HL-60 (cell line): Measurements from ENCODE around the gene PCIF1.

ENCODE experiments used
- DNase-seq, 2 experiments: peaks; one replicate each; pipeline ENCODE4 v3.0.0-alpha.2; 2010 to 2020; ENCODE audit warnings: low read depth in 1 of 2, low spot score in 1 of 2
- H3K27ac ChIP-seq: fragments of 250-450 bp; sonication (Bioruptor Pico); replicated peaks from 2 replicates; pipeline ENCODE4 v1.5.1; 2020; ENCODE audit warnings: mild to moderate bottlenecking, moderate library complexity
- H3K27me3 ChIP-seq: fragments of 250-450 bp; sonication (Bioruptor Pico); 2 replicates; pipeline ENCODE4 v1.5.1; 2021; ENCODE audit warnings: mild to moderate bottlenecking, moderate library complexity; ENCODE audit not compliant: insufficient read depth, poor library complexity, severe bottlenecking
- H3K4me3 ChIP-seq: replicated peaks from 2 replicates; pipeline ENCODE4 v1.5.1; 2011; ENCODE audit warnings: mild to moderate bottlenecking, control low read depth, low read length; ENCODE audit not compliant: insufficient read depth
- GABPA ChIP-seq: IDR thresholded peaks from 2 replicates; pipeline ENCODE4 v1.6.1; 2012; ENCODE audit warnings: low read depth
- POLR2AphosphoS5 ChIP-seq: IDR thresholded peaks from 2 replicates; pipeline ENCODE4 v1.6.1; 2012; ENCODE audit warnings: low read depth
- REST ChIP-seq: IDR thresholded peaks from 2 replicates; pipeline ENCODE4 v1.6.1; 2012; ENCODE audit warnings: low read depth; ENCODE audit not compliant: insufficient replicate concordance
- SPI1 ChIP-seq: IDR thresholded peaks from 2 replicates; pipeline ENCODE4 v1.6.1; 2012; ENCODE audit warnings: low read depth, mild to moderate bottlenecking, borderline replicate concordance
- TF ChIP-seq, protein P1 (sequence below): IDR thresholded peaks from one replicate; pipeline ENCODE4 v1.5.1; 2011; ENCODE audit warnings: low read length, control low read depth, inconsistent platforms; ENCODE audit not compliant: insufficient read depth

The PCIF1 gene

DNA sequence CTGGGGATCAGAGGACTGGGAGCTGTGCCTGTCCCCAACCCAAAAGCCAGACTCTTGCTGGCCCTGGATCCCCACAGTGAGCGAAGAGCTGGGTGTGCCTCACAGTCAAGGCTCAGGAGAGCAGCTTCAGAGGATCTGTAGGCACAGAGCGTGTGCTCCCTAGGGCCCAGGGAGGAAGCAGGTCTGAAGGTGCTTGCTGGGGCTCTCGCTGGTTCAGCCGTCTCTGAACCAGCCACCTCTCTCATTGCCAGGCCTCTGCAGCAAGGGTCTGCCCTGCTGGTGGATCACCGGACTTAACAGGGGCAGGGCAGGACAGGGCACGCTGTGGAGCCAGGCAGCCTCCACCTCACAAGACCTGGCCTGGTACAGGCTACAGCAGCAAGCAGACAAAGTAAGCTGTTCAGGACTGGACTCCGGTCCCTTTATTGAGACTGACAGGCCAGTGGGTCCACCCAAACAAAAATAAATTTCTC lies 13.8 kb downstream of the PCIF1 start:
- DNase-seq, result no peak
- H3K27ac ChIP-seq, result no peak overlapping the region
- no peaks in the 10 kb centered on the region for H3K27me3 ChIP-seq
- H3K4me3 ChIP-seq, result no peak overlapping the region
- TF ChIP-seq, protein P1, sequence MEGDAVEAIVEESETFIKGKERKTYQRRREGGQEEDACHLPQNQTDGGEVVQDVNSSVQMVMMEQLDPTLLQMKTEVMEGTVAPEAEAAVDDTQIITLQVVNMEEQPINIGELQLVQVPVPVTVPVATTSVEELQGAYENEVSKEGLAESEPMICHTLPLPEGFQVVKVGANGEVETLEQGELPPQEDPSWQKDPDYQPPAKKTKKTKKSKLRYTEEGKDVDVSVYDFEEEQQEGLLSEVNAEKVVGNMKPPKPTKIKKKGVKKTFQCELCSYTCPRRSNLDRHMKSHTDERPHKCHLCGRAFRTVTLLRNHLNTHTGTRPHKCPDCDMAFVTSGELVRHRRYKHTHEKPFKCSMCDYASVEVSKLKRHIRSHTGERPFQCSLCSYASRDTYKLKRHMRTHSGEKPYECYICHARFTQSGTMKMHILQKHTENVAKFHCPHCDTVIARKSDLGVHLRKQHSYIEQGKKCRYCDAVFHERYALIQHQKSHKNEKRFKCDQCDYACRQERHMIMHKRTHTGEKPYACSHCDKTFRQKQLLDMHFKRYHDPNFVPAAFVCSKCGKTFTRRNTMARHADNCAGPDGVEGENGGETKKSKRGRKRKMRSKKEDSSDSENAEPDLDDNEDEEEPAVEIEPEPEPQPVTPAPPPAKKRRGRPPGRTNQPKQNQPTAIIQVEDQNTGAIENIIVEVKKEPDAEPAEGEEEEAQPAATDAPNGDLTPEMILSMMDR, result no peak
- no peak for TF ChIP-seq REST

DNA sequence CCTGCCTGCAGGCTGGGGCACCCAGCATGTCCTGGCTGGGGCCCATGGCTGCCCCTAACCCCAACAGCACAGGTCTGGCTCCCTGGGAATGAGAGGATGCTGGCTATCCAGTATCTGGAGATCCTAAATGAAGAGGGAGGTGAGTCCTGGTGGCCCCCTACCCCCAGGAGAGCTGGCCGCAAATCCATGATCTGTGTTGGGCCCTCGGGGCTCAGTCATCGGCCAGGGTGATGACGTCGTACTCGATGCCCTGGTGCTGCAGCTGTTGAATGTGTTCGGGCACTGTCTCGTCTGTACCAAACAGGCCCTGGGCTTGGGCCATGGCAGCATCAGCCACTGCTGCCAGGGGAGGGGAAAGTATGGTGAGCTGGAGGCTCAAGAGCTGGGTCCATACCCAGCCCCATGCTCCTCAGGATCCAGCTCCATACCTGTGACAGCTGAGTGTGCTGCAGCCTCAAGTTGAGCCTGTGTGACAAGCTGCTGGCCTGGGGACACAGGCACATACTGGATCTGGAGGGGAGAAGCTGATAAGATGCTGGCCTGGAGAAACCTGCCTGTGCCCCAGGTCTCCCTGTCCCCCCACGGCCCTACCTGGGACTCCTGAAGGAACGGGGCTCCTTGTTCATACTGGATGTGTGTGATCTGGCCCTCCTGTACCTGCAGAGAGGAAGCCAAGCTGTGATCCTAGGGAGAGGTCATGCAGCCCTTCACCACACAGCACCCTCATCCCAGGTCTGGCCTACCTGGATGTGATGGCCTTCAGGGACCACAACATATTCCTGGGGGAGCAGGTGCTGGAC lies 14.5 kb downstream of the PCIF1 start:
- H3K27ac ChIP-seq, result no peak overlapping the region
- H3K4me3 ChIP-seq, result no peak overlapping the region
- H3K27me3 ChIP-seq, result no peaks in the 10 kb centered on the region
- TF ChIP-seq GABPA (no peak), POLR2AphosphoS5 (no peak; the same call in 1 of the 2 replicates), SPI1 (no peak)
- TF ChIP-seq, protein P1, result no peak
- no peak for DNase-seq

DNA sequence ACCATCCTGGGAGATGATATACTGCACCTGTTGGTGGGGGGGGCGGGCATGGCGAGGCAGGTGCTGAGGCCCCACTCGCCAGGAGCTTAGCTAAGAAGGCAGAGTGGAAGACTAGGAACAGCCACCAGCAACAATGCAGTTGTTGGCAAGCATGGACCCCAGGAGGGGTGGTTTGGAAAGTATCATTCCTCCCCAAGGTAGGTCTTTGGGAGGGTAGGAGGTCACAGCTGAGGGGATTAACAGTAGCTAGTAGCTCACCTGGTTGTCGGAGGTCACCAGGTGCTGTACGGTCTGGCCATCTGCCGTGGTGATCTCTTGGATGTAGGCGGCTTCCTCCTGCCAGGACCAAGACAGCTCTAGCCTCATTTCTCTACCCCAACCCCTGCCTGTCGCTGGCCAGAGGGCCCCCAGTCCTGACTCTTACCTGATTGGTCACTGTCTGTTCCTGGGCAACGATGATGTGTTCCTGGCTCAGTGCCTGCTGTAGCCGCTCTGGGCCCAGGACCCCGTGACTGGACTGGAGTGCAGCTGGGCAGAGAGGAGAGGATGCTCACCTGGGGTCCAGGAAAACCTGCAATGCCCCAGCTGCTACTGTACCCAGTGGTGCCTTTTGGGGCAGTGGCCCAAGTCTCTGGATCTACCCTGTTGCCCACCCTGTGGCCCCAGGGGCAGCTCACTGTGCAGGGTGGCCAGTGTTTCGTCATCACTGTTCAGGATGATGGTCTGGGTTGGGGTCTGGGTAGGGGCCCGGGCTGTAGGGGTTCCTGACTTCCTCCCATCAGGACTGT lies 15.3 kb downstream of the PCIF1 start:
- TF ChIP-seq POLR2AphosphoS5, result no peak; the same call in 1 of the 2 replicates
- TF ChIP-seq SPI1, result no peak

DNA sequence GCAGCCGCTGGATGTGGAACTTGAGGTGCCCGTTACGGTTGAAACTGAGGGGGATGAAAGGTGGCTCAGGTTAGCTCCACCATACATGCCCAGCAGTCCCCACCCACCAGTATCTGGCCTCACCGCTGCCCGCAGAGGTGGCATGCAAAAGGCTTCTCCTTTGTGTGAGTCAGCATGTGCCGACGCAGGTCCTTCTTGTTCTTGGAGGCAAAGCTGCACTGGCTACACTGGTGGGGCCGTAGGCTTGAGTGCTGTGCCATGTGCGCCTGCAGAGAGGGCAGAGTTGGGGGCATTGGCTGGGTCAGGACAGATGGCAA lies 15.8 kb downstream of the PCIF1 start:
- Histone ChIP-seq H3K27ac (no peak overlapping the region), H3K4me3 (no peak overlapping the region)
- TF ChIP-seq REST, result no peak
- no peak for TF ChIP-seq SPI1
- no peak for TF ChIP-seq POLR2AphosphoS5
- TF ChIP-seq, protein P1, result no peak
- no peak for TF ChIP-seq GABPA

More for the DNA sequence above, 15.3 kb downstream of the PCIF1 start:
- Histone ChIP-seq H3K27ac (no peak overlapping the region), H3K4me3 (no peak overlapping the region), H3K27me3 (no peaks in the 10 kb centered on the region)
- no peak for DNase-seq

More for the DNA sequence above, 15.8 kb downstream of the PCIF1 start:
- no peaks in the 10 kb centered on the region for H3K27me3 ChIP-seq
- no peak for DNase-seq
